ENCODE results near the gene NSUN7. TPM values are rescaled to one million over a fixed set of nuclear protein-coding genes. Genes with fewer than 3 reads are reported as not detected.

Gene NSUN7
- total RNA-seq, 1 donor from 2014 or later: 3.3 TPM

DNA sequence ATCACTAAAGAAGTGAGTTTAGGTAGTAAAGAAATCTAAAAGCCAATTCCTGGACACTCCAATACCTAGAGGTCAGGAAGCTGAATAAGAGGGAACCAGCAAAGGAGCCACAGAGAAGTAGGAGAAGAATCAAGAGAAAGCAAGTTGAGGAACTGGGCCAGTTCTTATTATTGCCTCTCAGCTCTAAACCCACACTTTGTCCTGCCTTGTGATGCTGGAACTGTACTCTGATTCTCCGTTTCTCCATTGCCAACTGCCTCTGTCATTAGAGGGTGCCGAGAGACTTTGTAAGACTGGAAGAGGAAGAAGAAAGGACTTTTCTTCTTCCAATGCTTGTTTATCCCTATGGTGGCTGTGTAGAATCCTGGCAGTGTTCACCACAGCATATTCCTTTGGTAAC, 38.6 kb downstream of the NSUN7 start:
- H3K4me3 ChIP-seq (ENCODE audit: low read depth, low read length): no peak overlapping the region
- TF ChIP-seq CTCF (conservative IDR thresholded peaks at IDR 0.05; ENCODE audit: low read depth, low read length): no peak
- DNase-seq (ENCODE audit: low read depth): no peak

- no peak overlapping the region for H3K4me3 ChIP-seq (ENCODE audit: low read depth, low read length)
- no peak for TF ChIP-seq CTCF (conservative IDR thresholded peaks at IDR 0.05; ENCODE audit: low read depth, low read length)
- DNase-seq (ENCODE audit: low read depth): no peak
These were observed 39.3 kb downstream of the NSUN7 start for GRCh38 chr4:40789031-40789430.

GRCh38 chr4:40789771-40790170, 40.0 kb downstream of the NSUN7 start:
- no peak overlapping the region for H3K4me3 ChIP-seq (ENCODE audit: low read depth, low read length)
- no peak for DNase-seq (ENCODE audit: low read depth)
- no peak for TF ChIP-seq CTCF (conservative IDR thresholded peaks at IDR 0.05; ENCODE audit: low read depth, low read length)

GRCh38 chr4:40800064-40800463, 50.3 kb downstream of the NSUN7 start:
- H3K4me3 ChIP-seq (ENCODE audit: low read depth, low read length): no peak overlapping the region
- TF ChIP-seq CTCF (conservative IDR thresholded peaks at IDR 0.05; ENCODE audit: low read depth, low read length): no peak
- no peak for DNase-seq (ENCODE audit: low read depth)

- TF ChIP-seq CTCF (conservative IDR thresholded peaks at IDR 0.05; ENCODE audit: low read depth, low read length): no peak
- no peak for DNase-seq (ENCODE audit: low read depth)
- no peak overlapping the region for H3K4me3 ChIP-seq (ENCODE audit: low read depth, low read length)
These were observed 54.8 kb downstream of the NSUN7 start for GRCh38 chr4:40804598-40804997.

GRCh38 chr4:40808926-40809457, 59.2 kb downstream of the NSUN7 start:
- DNase-seq (ENCODE audit: low read depth): no peak
- TF ChIP-seq CTCF (conservative IDR thresholded peaks at IDR 0.05; ENCODE audit: low read depth, low read length): no peak
- no peak overlapping the region for H3K4me3 ChIP-seq (ENCODE audit: low read depth, low read length)

- no peak for TF ChIP-seq CTCF (conservative IDR thresholded peaks at IDR 0.05; ENCODE audit: low read depth, low read length)
- no peak for DNase-seq (ENCODE audit: low read depth)
- H3K4me3 ChIP-seq (ENCODE audit: low read depth, low read length): no peak overlapping the region
These were observed 62.2 kb downstream of the NSUN7 start for GRCh38 chr4:40811956-40812355.

All from epithelial cell of proximal tubule (primary cell).